Fibroblast of the aortic adventitia (primary cell): ENCODE results near the gene NCK2. TPM values are rescaled to one million over a fixed set of nuclear protein-coding genes. Genes with fewer than 3 reads are reported as not detected.

Source experiments
- DNase-seq: peaks from one replicate; pipeline ENCODE4 v3.0.0-alpha.2; 2010; ENCODE audit warnings: low read depth
- H3K4me3 ChIP-seq: 2 replicates; pipeline ENCODE4 v1.5.1; 2011; ENCODE audit warnings: low read depth, mild to moderate bottlenecking, control low read depth, low read length, moderate library complexity
- total RNA-seq: library from RNA; depleted of rRNA; stranded (reverse); fragments of >200 nt; gene quantifications from 2 replicates; pipeline ENCODE4 v1.2.3, GENCODE V29; 2012; ENCODE audit warnings: low replicate concordance
- TF ChIP-seq, protein P1 (sequence below): IDR thresholded peaks from 2 replicates; pipeline ENCODE4 v1.5.1; 2011; ENCODE audit warnings: mild to moderate bottlenecking, low read length, control low read depth, inconsistent platforms; ENCODE audit not compliant: insufficient read depth

The NCK2 gene
- total RNA-seq, 1 donor: 9.4 TPM

DNA sequence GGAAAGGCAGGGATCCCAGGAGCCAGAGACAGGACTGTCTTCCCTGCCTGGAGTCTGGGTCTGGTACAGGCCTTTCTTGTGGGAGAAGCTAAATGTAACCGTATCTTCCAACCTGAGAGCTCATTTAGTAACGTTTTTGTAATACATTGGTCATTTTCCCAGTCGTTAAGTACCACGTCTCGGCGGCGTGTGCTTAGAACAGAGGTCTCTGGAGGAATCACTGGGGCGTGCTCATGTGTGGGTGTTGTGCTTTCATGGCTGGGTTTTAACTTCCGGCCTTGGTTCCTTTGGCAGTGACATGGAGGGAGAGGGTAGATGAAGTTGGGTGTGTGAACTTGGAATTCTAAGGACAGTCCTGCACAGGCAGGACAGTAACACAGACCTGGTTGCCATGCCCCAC lies 79.7 kb downstream of the NCK2 start:
- no peak for DNase-seq
- no peak overlapping the region for H3K4me3 ChIP-seq
- TF ChIP-seq, protein P1, sequence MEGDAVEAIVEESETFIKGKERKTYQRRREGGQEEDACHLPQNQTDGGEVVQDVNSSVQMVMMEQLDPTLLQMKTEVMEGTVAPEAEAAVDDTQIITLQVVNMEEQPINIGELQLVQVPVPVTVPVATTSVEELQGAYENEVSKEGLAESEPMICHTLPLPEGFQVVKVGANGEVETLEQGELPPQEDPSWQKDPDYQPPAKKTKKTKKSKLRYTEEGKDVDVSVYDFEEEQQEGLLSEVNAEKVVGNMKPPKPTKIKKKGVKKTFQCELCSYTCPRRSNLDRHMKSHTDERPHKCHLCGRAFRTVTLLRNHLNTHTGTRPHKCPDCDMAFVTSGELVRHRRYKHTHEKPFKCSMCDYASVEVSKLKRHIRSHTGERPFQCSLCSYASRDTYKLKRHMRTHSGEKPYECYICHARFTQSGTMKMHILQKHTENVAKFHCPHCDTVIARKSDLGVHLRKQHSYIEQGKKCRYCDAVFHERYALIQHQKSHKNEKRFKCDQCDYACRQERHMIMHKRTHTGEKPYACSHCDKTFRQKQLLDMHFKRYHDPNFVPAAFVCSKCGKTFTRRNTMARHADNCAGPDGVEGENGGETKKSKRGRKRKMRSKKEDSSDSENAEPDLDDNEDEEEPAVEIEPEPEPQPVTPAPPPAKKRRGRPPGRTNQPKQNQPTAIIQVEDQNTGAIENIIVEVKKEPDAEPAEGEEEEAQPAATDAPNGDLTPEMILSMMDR: no peak

DNA sequence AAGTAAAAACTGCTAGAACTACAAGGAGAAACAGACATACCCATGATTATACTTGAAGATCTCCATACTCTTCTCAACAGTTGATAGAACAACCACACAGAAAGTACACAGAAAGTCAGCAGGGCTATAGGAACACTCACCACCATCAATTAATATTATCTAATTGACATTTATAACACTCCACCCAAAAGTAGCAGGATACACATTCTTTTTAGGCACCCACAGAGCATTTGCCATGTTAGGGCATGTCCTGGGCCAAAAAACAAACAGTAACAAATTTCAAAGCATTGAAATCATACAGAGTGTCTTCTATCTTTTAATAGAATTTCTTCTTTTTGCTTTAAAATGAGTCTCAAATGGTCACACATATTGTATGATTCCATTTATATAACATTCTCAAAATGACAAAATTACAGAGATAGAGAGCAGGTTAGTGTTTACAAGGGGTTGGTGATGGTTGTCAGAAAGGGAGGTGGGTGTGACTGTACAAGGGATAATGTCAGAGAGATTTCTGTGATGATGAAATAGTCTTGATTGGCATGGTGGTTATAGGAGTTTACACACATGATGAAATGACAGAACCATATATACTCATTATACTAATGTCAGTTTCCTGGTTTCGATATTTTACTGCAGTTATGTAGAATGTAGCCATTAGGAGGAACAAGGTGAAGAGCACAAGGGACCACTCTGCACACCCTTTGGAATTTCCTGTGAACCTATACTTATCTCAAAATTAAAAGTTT lies 82.8 kb downstream of the NCK2 start:
- no peak overlapping the region for H3K4me3 ChIP-seq
- no peak for DNase-seq
- TF ChIP-seq, protein P1: no peak

DNA sequence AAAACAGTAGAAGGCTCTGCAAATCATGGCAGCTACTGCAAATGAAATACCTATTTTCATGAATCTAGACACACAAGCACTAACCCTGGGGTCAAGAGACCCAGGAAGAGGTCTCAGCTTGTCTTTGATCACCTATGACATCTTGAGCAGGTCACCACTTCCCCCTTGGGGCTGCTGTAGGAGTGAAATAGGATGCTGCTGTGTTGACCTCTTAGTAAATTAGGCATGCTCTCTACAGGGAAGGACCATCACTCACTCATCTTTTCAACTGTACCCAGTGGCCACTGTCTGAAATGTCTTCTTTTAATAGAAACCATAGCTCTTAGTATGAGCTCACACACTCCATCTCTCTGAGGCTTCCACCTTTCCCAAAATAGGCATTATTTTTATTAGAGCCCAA lies 83.8 kb downstream of the NCK2 start:
- no peak overlapping the region for H3K4me3 ChIP-seq
- no peak for DNase-seq
- TF ChIP-seq, protein P1: no peak

DNA sequence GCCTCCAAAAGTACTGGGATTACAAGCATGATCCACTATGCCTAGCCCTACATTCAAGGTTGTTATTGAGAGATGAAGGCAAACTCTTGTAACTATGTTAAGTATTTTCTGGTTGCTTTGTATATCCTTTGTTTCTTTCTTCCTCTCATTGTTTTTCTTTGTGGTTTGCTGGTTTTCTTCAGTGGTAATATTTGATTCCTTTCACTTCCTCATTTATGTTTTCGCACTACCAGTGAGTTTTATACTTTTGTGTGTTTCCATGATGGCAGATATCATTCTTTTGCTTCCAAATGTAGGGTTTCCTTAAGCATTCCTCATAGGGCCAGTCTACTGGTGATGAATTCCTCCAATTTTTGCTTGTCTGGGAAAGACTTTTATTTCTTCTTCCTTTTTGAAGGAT lies 90.2 kb downstream of the NCK2 start:
- H3K4me3 ChIP-seq: no peak overlapping the region
- TF ChIP-seq, protein P1: no peak
- no peak for DNase-seq

DNA sequence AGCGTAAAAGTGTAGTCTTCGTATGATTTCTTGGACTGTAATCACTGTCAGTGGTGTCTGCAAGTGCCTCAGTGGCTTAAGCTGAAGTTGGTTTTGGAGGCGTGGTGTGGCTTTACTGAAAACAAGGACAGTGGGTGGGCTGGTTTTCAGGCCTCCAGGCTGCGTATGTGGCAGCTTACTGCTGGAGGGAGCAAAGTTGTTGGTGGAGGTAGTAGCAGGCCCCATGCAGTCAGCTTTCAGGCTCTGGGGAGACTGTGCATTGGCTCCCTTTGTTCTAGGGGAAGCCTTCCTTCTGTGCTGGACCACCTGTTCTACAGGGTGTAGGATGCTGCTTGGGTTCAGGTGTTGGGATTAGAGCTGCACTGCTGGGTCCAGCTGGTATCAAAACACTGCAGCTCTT lies 91.6 kb downstream of the NCK2 start:
- no peak overlapping the region for H3K4me3 ChIP-seq
- TF ChIP-seq, protein P1: no peak
- DNase-seq: no peak

DNA sequence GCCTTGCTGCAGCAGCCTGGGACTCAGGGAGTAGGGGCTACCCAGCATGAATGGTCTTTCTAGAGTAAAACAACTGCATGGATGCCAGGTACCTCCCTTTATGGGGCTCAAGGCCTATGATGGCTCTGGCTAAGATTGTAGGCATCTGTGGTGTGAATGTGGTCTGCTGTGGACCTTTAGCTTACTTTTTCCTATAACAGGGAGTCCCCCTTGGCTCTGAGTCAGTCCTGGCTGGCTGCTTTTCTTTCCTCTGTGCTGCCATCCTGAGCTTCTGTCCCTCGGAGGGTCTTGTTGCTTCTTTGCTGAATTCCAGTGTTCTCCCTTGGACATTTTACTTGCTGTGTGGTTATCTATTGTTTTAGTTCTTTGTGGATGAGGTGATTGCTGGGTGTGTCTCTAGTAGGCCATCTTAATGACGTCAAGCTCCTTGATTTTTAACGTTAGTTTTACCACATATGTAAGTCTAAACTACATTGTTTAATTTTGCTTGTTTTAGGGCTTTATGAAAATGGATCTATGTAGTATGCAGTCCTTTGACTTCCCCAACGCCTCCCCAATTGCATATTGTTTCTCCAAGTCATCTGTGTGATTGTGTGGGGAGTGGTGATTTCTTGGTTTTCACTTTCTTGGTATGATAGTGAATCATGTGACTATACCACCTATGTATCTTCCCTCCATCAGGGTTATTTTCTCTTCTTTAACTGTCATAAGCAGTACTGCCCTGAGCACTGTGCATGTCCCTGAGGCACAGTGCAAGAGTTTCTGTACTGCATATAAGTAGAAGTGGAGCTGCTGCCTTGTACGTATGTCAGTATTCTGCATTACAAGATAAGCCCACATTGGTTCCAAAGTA lies 92.4 kb downstream of the NCK2 start:
- TF ChIP-seq, protein P1: no peak
- H3K4me3 ChIP-seq: no peak overlapping the region
- no peak for DNase-seq
